Ovary (tissue), 9 donors: ENCODE measurements around the gene ABLIM2. TPM values are rescaled to one million over a fixed set of nuclear protein-coding genes. Genes with fewer than 3 reads are reported as not detected.

ENCODE experiments used
- DNase-seq, 5 donors: peaks; one replicate each; pipeline ENCODE4 v3.0.0-alpha.2; 2019 to 2020
- H3K27ac ChIP-seq, 2 donors: fragments of 200-600 bp; one replicate each; pipeline versions ENCODE4 v1.5.1 to v1.8.0; 2019 to 2022
- H3K27me3 ChIP-seq: fragments of 200-600 bp; one replicate; pipeline ENCODE4 v1.8.0; 2022
- H3K36me3 ChIP-seq: fragments of 200-600 bp; sonication (generic); one replicate; pipeline ENCODE4 v1.5.1; 2019
- H3K4me1 ChIP-seq: one replicate; pipeline ENCODE4 v1.8.1; 2013; ENCODE audit warnings: mild to moderate bottlenecking, moderate library complexity; ENCODE audit not compliant: insufficient read depth
- H3K4me3 ChIP-seq: fragments of 200-600 bp; sonication (generic); one replicate; pipeline ENCODE4 v1.5.1; 2017
- H3K9me3 ChIP-seq, 2 donors: fragments of 200-600 bp in 1 of 2; sonication (generic) in 1 of 2; one replicate each; pipeline versions ENCODE4 v1.5.1 to v1.8.1; 2013 to 2019; ENCODE audit warnings: mild to moderate bottlenecking in 1 of 2, moderate library complexity in 1 of 2
- CTCF ChIP-seq, 3 donors: fragments of 450-650 bp in 2 of 3; fragments of 200-600 bp in 1 of 3; IDR thresholded peaks; one replicate each; pipeline versions ENCODE4 v1.5.1 to v1.8.0; 2016 to 2022; ENCODE audit warnings: antibody characterized with exemption in 3 of 3, mild to moderate bottlenecking in 1 of 3
- EP300 ChIP-seq: sonication (generic); formaldehyde crosslinking; IDR thresholded peaks from one replicate; pipeline ENCODE4 v1.6.1; 2017; ENCODE audit warnings: antibody characterized with exemption
- POLR2A ChIP-seq: fragments of 450-650 bp; IDR thresholded peaks from one replicate; pipeline ENCODE4 v1.6.1; 2017; ENCODE audit warnings: antibody characterized with exemption, mild to moderate bottlenecking, moderate library complexity
- WGBS, 3 donors: extraction: QIAGEN DNeasy Blood & Tissue Kit in 1 of 3; methylation state at CpG; one replicate each; pipeline versions ENCODE4 v1.1.5 to v1.1.7; 2013 to 2017; 5-methylcytosine and 5-hydroxymethylcytosine counted together
- intact Hi-C, 4 donors: fragments of 100-400 bp; cut with DNase I; formaldehyde crosslinking; loops; one replicate each; pipeline versions ENCODE4 v1.11.0 to v1.15.1; 2022 to 2023
- polyA plus RNA-seq, 2 donors: library from polyadenylated mRNA; stranded (reverse); fragments of 200-250 nt in 1 of 2; fragments of 350-450 nt in 1 of 2; fragmentation: Illumina TruSeq in 1 of 2; extraction: RNeasy Lipid Tissue Mini Kit (QIAGEN cat#74804) in 1 of 2; gene quantifications; one replicate each; pipeline ENCODE4 v1.2.3, GENCODE V29; 2013 to 2014
- total RNA-seq, 7 donors: library from RNA; depleted of rRNA in 2 of 7; stranded (reverse); fragments of >200 nt in 2 of 7; fragmentation: NEBNext Ultra II Directional in 3 of 7; extraction: Animal tissue kit (Norgen Biotek cat#: 25700) in 3 of 7; gene quantifications; one replicate each; pipeline versions ENCODE4 v1.1.0 to v1.2.4, GENCODE V29; 2016 to 2023
- donor health status: DM: no; HTN: no; CAD: no; lungs with moderate emphysema.
- donor health status: DM: no; HTN: no; CAD: no.
- donor health status: Bipolar disorder and iron deficiency.
- donor health status: DM: yes; HTN: yes; CAD: no.
- donor health status: DM: no; HTN: no; CAD: no.
- donor health status: DM: yes; HTN: yes; CAD: no.

ABLIM2 gene
- total and polyA plus RNA-seq, 9 donors: 0.81 to 7.9 (median 2.1) TPM

GRCh38 chr4:7983296-7983695 is 175.3 kb downstream of the ABLIM2 start:
- TF ChIP-seq CTCF (IDR thresholded peaks at IDR 0.05): no peak
- TF ChIP-seq POLR2A: no peak
- TF ChIP-seq EP300: no peak
- Histone ChIP-seq H3K36me3 (no peaks in the 10 kb centered on the region), H3K4me1 (peaks cover 11% of the 10 kb centered on the region), H3K4me3 (no peak overlapping the region), H3K27ac (no peak overlapping the region), H3K27me3 (no peaks in the 10 kb centered on the region), H3K9me3 (no peaks in the 10 kb centered on the region)
- 94 to 95% (median 95%) methylated on average over 17 of the region's 17 CpGs for WGBS, 3 donors
- DNase-seq: no peak
- intact Hi-C loops: no loop called here

GRCh38 chr4:7981738-7982394 is 176.7 kb downstream of the ABLIM2 start:
- TF ChIP-seq CTCF (IDR thresholded peaks at IDR 0.05) (no peak), EP300 (no peak), POLR2A (no peak)
- 91 to 92% (median 91%) methylated on average over 8 of the region's 8 CpGs for WGBS, 3 donors
- DNase-seq: no peak
- no peaks in the 10 kb centered on the region for H3K27me3 ChIP-seq
- H3K27ac ChIP-seq: no peak overlapping the region
- intact Hi-C loops: no loop called here
- peaks cover 11% of the 10 kb centered on the region for H3K4me1 ChIP-seq
- no peak overlapping the region for H3K4me3 ChIP-seq
- no peaks in the 10 kb centered on the region for H3K9me3 ChIP-seq
- H3K36me3 ChIP-seq: no peaks in the 10 kb centered on the region

GRCh38 chr4:7980036-7980435 is 178.6 kb downstream of the ABLIM2 start:
- H3K36me3 ChIP-seq: no peaks in the 10 kb centered on the region
- no peak for TF ChIP-seq CTCF (IDR thresholded peaks at IDR 0.05)
- TF ChIP-seq EP300: no peak
- TF ChIP-seq POLR2A: no peak
- DNase-seq: no peak
- no peaks in the 10 kb centered on the region for H3K9me3 ChIP-seq
- intact Hi-C loops: no loop called here
- H3K4me3 ChIP-seq: no peak overlapping the region
- peaks cover 6% of the 10 kb centered on the region for H3K4me1 ChIP-seq
- WGBS, 3 donors: 85 to 86% (median 85%) methylated on average over 2 of the region's 2 CpGs
- no peak overlapping the region for H3K27ac ChIP-seq
- no peaks in the 10 kb centered on the region for H3K27me3 ChIP-seq

GRCh38 chr4:7979652-7979968 is 179.0 kb downstream of the ABLIM2 start:
- Histone ChIP-seq H3K27me3 (no peaks in the 10 kb centered on the region), H3K27ac (no peak overlapping the region), H3K4me3 (no peak overlapping the region), H3K4me1 (peaks cover 6% of the 10 kb centered on the region), H3K9me3 (no peaks in the 10 kb centered on the region), H3K36me3 (no peaks in the 10 kb centered on the region)
- 79 to 88% (median 85%) methylated on average over 4 of the region's 4 CpGs for WGBS, 3 donors
- no peak for DNase-seq
- TF ChIP-seq CTCF (IDR thresholded peaks at IDR 0.05) (no peak), EP300 (no peak), POLR2A (no peak)
- intact Hi-C loops: no loop called here
